GM10266 (cell line): ENCODE results near the gene PTCH1.

Experiments
- DNase-seq: peaks from one replicate; pipeline ENCODE4 v3.0.0; 2012; ENCODE audit errors: extremely low spot score
- CTCF ChIP-seq: IDR thresholded peaks from 2 replicates; pipeline ENCODE4 v1.5.1; 2012; ENCODE audit warnings: mild to moderate bottlenecking, low read depth; ENCODE audit not compliant: control insufficient read depth, insufficient read depth; ENCODE audit errors: missing control alignments

Gene PTCH1

GRCh38 chr9:95516734-95517558 is at the start of gene PTCH1:
Gene PTCH1, minus strand, starts transcription at chr9:95516971.
- DNase-seq, result no peak
- no peak for TF ChIP-seq CTCF

GRCh38 chr9:95565982-95566381 is 49.2 kb upstream of the PTCH1 start:
- no peak for TF ChIP-seq CTCF
- DNase-seq, result no peak

GRCh38 chr9:95561913-95562312 is 45.1 kb upstream of the PTCH1 start:
- no peak for DNase-seq
- TF ChIP-seq CTCF, result no peak

GRCh38 chr9:95557142-95557541 is 40.4 kb upstream of the PTCH1 start:
- DNase-seq, result no peak
- no peak for TF ChIP-seq CTCF

- DNase-seq, result no peak
- TF ChIP-seq CTCF, result no peak
These were observed 39.8 kb upstream of the PTCH1 start for GRCh38 chr9:95556521-95556920.

GRCh38 chr9:95552814-95553546 is 36.2 kb upstream of the PTCH1 start:
- TF ChIP-seq CTCF, result no peak
- DNase-seq, result no peak

- no peak for DNase-seq
- no peak for TF ChIP-seq CTCF
These were observed 35.5 kb upstream of the PTCH1 start for GRCh38 chr9:95552255-95552654.
